OCI-LY7 (cell line): ENCODE measurements around the gene PHGDH. TPM values are rescaled to one million over a fixed set of nuclear protein-coding genes. Genes with fewer than 3 reads are reported as not detected.

Experiments used
- BruUV-seq: library from RNA; stranded (reverse); fragments of 400-500 nt; replicated peaks from 2 replicates; lab custom pipeline; 2021; lab: Mats Ljungman, UMichigan
- CTCF ChIA-PET: fragments of 300-600 bp; sonication (Branson Sonifier 250); formaldehyde crosslinking; loops from one replicate; lab custom pipeline; 2022; ENCODE audit warnings: antibody characterized with exemption; ENCODE audit not compliant: unreplicated experiment; lab: Charles Lee
- POLR2A ChIA-PET: fragments of 300-600 bp; sonication (Branson Sonifier 250); formaldehyde crosslinking; loops from one replicate; lab custom pipeline; 2022; ENCODE audit warnings: antibody characterized with exemption; lab: Charles Lee
- DNase-seq: peaks from one replicate; pipeline ENCODE4 v3.0.0-alpha.2; 2015; ENCODE audit warnings: low spot score
- H2AFZ ChIP-seq: fragments of 200-600 bp; sonication (generic), shearing (Covaris generic); 2 replicates; pipeline ENCODE4 v1.6.1; 2014; ENCODE audit warnings: mild to moderate bottlenecking, antibody characterized with exemption, low read length, moderate library complexity
- H3K27ac ChIP-seq: fragments of 200-600 bp; sonication (generic); 2 replicates; pipeline ENCODE4 v1.5.1; 2014; ENCODE audit warnings: mixed run types, low read depth, mild to moderate bottlenecking, moderate library complexity, low read length, inconsistent platforms; ENCODE audit not compliant: poor library complexity, severe bottlenecking
- H3K36me3 ChIP-seq: fragments of 200-600 bp; sonication (generic); 2 replicates; pipeline ENCODE4 v1.6.1; 2014; ENCODE audit warnings: mild to moderate bottlenecking, antibody characterized with exemption, low read length, moderate library complexity, mixed read lengths; ENCODE audit not compliant: insufficient read depth
- H3K4me1 ChIP-seq: fragments of 200-600 bp; sonication (generic); 2 replicates; pipeline ENCODE4 v1.5.1; 2014; ENCODE audit warnings: mild to moderate bottlenecking, low read length; ENCODE audit not compliant: insufficient read depth, poor library complexity, severe bottlenecking
- H3K4me2 ChIP-seq: fragments of 200-600 bp; sonication (generic); 2 replicates; pipeline ENCODE4 v1.6.1; 2014; ENCODE audit warnings: mild to moderate bottlenecking, low read length
- H3K4me3 ChIP-seq: fragments of 200-600 bp; sonication (generic); 2 replicates; pipeline ENCODE4 v1.5.1; 2014; ENCODE audit warnings: mild to moderate bottlenecking, low read depth, low read length; ENCODE audit not compliant: poor library complexity, severe bottlenecking
- H3K79me2 ChIP-seq: fragments of 200-600 bp; sonication (generic); 2 replicates; pipeline ENCODE4 v1.6.1; 2016; ENCODE audit warnings: low read depth, mild to moderate bottlenecking, low read length, moderate library complexity, mixed read lengths; ENCODE audit not compliant: insufficient read depth
- H3K9me2 ChIP-seq: fragments of 200-600 bp; sonication (generic); 2 replicates; pipeline ENCODE4 v1.6.1; 2016; ENCODE audit warnings: mild to moderate bottlenecking, low read length, mixed read lengths; ENCODE audit not compliant: insufficient read depth
- H3K9me3 ChIP-seq: fragments of 200-600 bp; sonication (generic); 2 replicates; pipeline ENCODE4 v1.6.1; 2014; ENCODE audit warnings: mild to moderate bottlenecking, mixed run types, low read length, mixed read lengths
- H4K20me1 ChIP-seq: fragments of 200-600 bp; sonication (generic); 2 replicates; pipeline ENCODE4 v1.6.1; 2014; ENCODE audit warnings: mild to moderate bottlenecking, antibody characterized with exemption, low read length, moderate library complexity, mixed read lengths; ENCODE audit not compliant: insufficient read depth
- EZH2phosphoT487 ChIP-seq: fragments of 200-600 bp; sonication (generic); IDR thresholded peaks from 2 replicates; pipeline ENCODE4 v1.6.1; 2018; ENCODE audit warnings: low read depth, borderline replicate concordance, mild to moderate bottlenecking, mixed run types, antibody characterized with exemption, low read length, moderate library complexity, mixed read lengths
- intact Hi-C: fragments of 100-400 bp; cut with micrococcal nuclease; formaldehyde crosslinking; loops from one replicate; pipeline ENCODE4 v1.10.0; 2022; ENCODE audit not compliant: unreplicated experiment
- total RNA-seq, 2 experiments: library from RNA; depleted of rRNA in 1 of 2; stranded (reverse); fragments of >200 nt in 1 of 2; shearing (Covaris generic) in 1 of 2; gene quantifications; 2 replicates each; pipeline ENCODE4 v1.2.3, GENCODE V29; 2014 to 2022
- TF ChIP-seq, protein P1 (sequence below): fragments of 200-600 bp; sonication (generic); conservative IDR thresholded peaks from 2 replicates; pipeline ENCODE4 v1.5.1; 2014; ENCODE audit warnings: mild to moderate bottlenecking, antibody characterized with exemption, low read length, moderate library complexity, mixed read lengths

The PHGDH gene
- total RNA-seq, 2 experiments from 2014 or later: 287 to 451 TPM

DNA sequence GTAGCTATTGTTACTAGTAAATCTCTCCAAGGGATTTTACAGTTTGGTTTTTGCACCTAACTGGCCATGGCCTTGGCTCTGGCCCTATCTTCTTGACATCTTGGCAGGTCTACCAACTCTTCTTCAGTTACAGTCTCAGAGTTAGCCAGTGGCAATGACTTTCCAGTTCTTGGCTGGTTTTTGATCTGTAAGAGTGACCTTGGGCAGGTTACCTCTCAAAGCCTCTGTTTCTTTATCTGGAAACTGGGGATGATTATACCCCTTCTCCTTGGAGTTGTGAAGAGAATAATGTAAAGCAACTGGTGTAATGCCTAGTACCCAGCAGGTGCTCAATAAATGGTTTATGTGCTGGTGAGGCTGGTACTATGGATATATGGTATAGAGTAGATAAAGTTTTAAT lies 6.7 kb downstream of the PHGDH start:
- CTCF ChIA-PET: no interaction called here
- H3K4me2 ChIP-seq: no peak overlapping the region

DNA sequence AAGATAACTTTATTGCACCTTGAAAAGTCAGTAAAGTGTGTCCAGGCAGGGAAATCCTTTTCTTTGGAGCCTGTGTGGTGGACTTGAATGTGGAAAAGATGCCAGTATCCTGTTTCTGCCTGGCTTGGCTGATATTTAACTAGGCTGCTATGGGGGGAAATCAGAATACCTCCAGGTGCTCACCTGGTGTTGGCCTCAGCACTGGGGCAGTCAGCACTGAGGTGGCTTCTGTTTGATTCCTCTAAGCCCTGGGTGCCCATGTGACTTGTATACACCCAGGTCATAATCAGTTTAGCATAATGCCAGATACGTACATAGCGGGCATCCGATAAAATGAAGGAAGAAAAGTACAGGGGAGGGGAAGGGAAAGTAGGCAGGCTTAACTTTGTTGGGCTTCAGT lies 7.2 kb downstream of the PHGDH start:
- H3K9me2 ChIP-seq: no peaks in the 10 kb centered on the region
- H3K36me3 ChIP-seq: peaks cover 76% of the 10 kb centered on the region
- H4K20me1 ChIP-seq: peaks cover 25% of the 10 kb centered on the region
- intact Hi-C loops: loop anchor here (10.0 kb wide), 1 partner anchor 574 kb away; the partner anchor contains the start of gene WARS2
- no peak overlapping the region for H2AFZ ChIP-seq
- ChIA-PET POLR2A (no interaction called here), CTCF (no interaction called here)
- peaks cover 69% of the 10 kb centered on the region for H3K79me2 ChIP-seq
- TF ChIP-seq, protein P1, sequence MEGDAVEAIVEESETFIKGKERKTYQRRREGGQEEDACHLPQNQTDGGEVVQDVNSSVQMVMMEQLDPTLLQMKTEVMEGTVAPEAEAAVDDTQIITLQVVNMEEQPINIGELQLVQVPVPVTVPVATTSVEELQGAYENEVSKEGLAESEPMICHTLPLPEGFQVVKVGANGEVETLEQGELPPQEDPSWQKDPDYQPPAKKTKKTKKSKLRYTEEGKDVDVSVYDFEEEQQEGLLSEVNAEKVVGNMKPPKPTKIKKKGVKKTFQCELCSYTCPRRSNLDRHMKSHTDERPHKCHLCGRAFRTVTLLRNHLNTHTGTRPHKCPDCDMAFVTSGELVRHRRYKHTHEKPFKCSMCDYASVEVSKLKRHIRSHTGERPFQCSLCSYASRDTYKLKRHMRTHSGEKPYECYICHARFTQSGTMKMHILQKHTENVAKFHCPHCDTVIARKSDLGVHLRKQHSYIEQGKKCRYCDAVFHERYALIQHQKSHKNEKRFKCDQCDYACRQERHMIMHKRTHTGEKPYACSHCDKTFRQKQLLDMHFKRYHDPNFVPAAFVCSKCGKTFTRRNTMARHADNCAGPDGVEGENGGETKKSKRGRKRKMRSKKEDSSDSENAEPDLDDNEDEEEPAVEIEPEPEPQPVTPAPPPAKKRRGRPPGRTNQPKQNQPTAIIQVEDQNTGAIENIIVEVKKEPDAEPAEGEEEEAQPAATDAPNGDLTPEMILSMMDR: no peak
- TF ChIP-seq EZH2phosphoT487: no peak
- H3K9me3 ChIP-seq: no peaks in the 10 kb centered on the region
- H3K4me3 ChIP-seq: no peak overlapping the region
- no TSS peak for BruUV-seq
- H3K4me2 ChIP-seq: no peak overlapping the region
- H3K4me1 ChIP-seq: peaks cover 24% of the 10 kb centered on the region
- no peak for DNase-seq
- no peak overlapping the region for H3K27ac ChIP-seq

More for the DNA sequence above, 6.7 kb downstream of the PHGDH start:
- peaks cover 75% of the 10 kb centered on the region for H3K79me2 ChIP-seq
- intact Hi-C loops: loop anchor here (10.0 kb wide), 1 partner anchor 574 kb away; the partner anchor contains the start of gene WARS2
- DNase-seq: no peak
- H4K20me1 ChIP-seq: peaks cover 29% of the 10 kb centered on the region
- H3K36me3 ChIP-seq: peaks cover 76% of the 10 kb centered on the region
- no TSS peak for BruUV-seq
- no peak overlapping the region for H3K4me3 ChIP-seq
- POLR2A ChIA-PET: no interaction called here
- H3K9me2 ChIP-seq: no peaks in the 10 kb centered on the region
- no peaks in the 10 kb centered on the region for H3K9me3 ChIP-seq
- H3K27ac ChIP-seq: no peak overlapping the region
- no peak overlapping the region for H2AFZ ChIP-seq
- TF ChIP-seq, protein P1: no peak
- TF ChIP-seq EZH2phosphoT487: no peak
- peaks cover 29% of the 10 kb centered on the region for H3K4me1 ChIP-seq

- BruUV-seq: no TSS peak
- Histone ChIP-seq H3K36me3 (peaks cover 81% of the 10 kb centered on the region), H3K27ac (no peak overlapping the region), H2AFZ (no peak overlapping the region), H3K4me3 (no peak overlapping the region), H3K9me3 (no peaks in the 10 kb centered on the region), H3K79me2 (peaks cover 49% of the 10 kb centered on the region), H4K20me1 (peaks cover 13% of the 10 kb centered on the region; the same call in 1 of the 2 replicates), H3K4me1 (peaks cover 4% of the 10 kb centered on the region), H3K4me2 (no peak overlapping the region), H3K9me2 (no peaks in the 10 kb centered on the region)
- ChIA-PET CTCF (no interaction called here), POLR2A (no interaction called here)
- intact Hi-C loops: no loop called here
- no peak for TF ChIP-seq EZH2phosphoT487
- TF ChIP-seq, protein P1: no peak
- DNase-seq: no peak
Observed at GRCh38 chr1:119720866-119721440, 9.2 kb downstream of the PHGDH start.
